ENCODE results near the gene PSMF1.
"Not testable (repeated sequence)": the region's sequence is repeated elsewhere in the genome, so short reads cannot be mapped to it uniquely, and the experiment has no call there.

Gene PSMF1

GRCh38 chr20:1216527-1217427 is 98.4 kb downstream of the PSMF1 start:
- DNase-seq, result not testable (repeated sequence)
